Left lung (tissue), 10 donors: Measurements from ENCODE around the gene PTPRM. TPM values are rescaled to one million over a fixed set of nuclear protein-coding genes. Genes with fewer than 3 reads are reported as not detected.

ENCODE experiments used
- ATAC-seq: fragments of 200-7000 bp; cut with Tn5 transposase; one replicate; pipeline ENCODE4 v1.9.1; 2020; ENCODE audit warnings: moderate library complexity
- DNase-seq, 4 donors: peaks; one replicate each; pipeline ENCODE4 v3.0.0-alpha.2; 2013 to 2020
- H3K27ac ChIP-seq, 2 donors: fragments of 200-600 bp; sonication (generic) in 1 of 2; one replicate each; pipeline versions ENCODE4 v1.5.0 to v1.8.0; 2020 to 2021
- H3K27me3 ChIP-seq, 2 donors: fragments of 200-600 bp; sonication (generic) in 1 of 2; one replicate each; pipeline versions ENCODE4 v1.5.0 to v1.8.0; 2020 to 2021
- H3K36me3 ChIP-seq, 2 donors: fragments of 200-600 bp; sonication (generic) in 1 of 2; one replicate each; pipeline versions ENCODE4 v1.5.0 to v1.8.0; 2020 to 2021
- H3K4me1 ChIP-seq, 2 donors: fragments of 200-600 bp; one replicate each; pipeline ENCODE4 v1.8.0; 2021
- H3K4me3 ChIP-seq, 2 donors: fragments of 200-600 bp; sonication (generic) in 1 of 2; one replicate each; pipeline versions ENCODE4 v1.5.0 to v1.8.0; 2020 to 2021; ENCODE audit warnings: mild to moderate bottlenecking in 1 of 2
- H3K9me3 ChIP-seq, 2 donors: fragments of 200-600 bp; sonication (generic) in 1 of 2; one replicate each; pipeline versions ENCODE4 v1.5.0 to v1.8.0; 2020 to 2021
- CTCF ChIP-seq, 2 donors: fragments of 200-600 bp; sonication (generic) in 1 of 2; IDR thresholded peaks; one replicate each; pipeline versions ENCODE4 v1.5.0 to v1.8.0; 2021; ENCODE audit warnings: antibody characterized with exemption in 2 of 2
- intact Hi-C, 2 donors: fragments of 100-400 bp; cut with DNase I; formaldehyde crosslinking; loops; one replicate each; pipeline versions ENCODE4 v1.11.2 to v1.14.2; 2022
- polyA plus RNA-seq, 6 donors: library from polyadenylated mRNA; unstranded; fragments of 120-200 nt; gene quantifications; one replicate each; pipeline ENCODE4 v1.2.1, GENCODE V29; 2013; ENCODE audit not compliant: insufficient read length in 6 of 6
- total RNA-seq, 2 donors: library from RNA; stranded (reverse); fragmentation: NEBNext Ultra II Directional; extraction: Animal tissue kit (Norgen Biotek cat#: 25700); gene quantifications; one replicate each; pipeline ENCODE4 v1.2.1, GENCODE V29; 2021
- donor health status: DM: no; HTN: yes; CAD: no.
- donor health status: DM: no; HTN: no; CAD: no.

PTPRM gene
- total and polyA plus RNA-seq, 8 donors = 76.4 to 99.6 (median 90.1) TPM

DNA sequence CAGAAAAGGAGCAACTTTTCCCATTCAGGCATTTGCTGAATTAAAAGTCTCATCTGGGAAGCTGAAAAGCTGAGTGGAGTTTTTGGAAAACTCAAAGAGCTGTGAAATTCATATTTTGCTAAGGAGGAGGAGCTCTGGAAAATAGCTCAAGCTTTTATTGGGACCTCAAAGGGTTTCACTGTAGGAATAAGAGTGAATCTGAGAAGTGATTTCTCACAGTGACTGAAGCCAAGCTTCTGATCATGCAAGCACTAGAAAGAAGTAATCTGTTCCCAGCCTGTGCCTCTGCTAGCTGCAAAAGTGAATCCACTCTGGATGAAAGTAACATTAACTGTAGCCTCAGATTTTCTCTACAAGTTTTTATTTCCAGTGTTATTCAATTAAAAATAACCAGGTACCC lies 283.3 kb downstream of the PTPRM start:
- H3K4me1 ChIP-seq = peaks cover 0 to 3% of the 10 kb centered on the region in 2 donors
- H3K27ac ChIP-seq = no peak overlapping the region
- no peak for DNase-seq
- no peak overlapping the region for H3K4me3 ChIP-seq
- intact Hi-C loops = no loop called here
- no peak for TF ChIP-seq CTCF (IDR thresholded peaks at IDR 0.05)
- no peaks in the 10 kb centered on the region for H3K27me3 ChIP-seq
- ATAC-seq = no peak
- no peaks in the 10 kb centered on the region for H3K36me3 ChIP-seq
- H3K9me3 ChIP-seq = no peaks in the 10 kb centered on the region

GRCh38 chr18:7855028-7855427 lies 287.9 kb downstream of the PTPRM start:
- no peaks in the 10 kb centered on the region for H3K4me1 ChIP-seq
- intact Hi-C loops = no loop called here
- no peak for DNase-seq
- no peaks in the 10 kb centered on the region for H3K9me3 ChIP-seq
- H3K36me3 ChIP-seq = no peaks in the 10 kb centered on the region
- H3K4me3 ChIP-seq = no peak overlapping the region
- peak; percentile 74 for ATAC-seq
- TF ChIP-seq CTCF (IDR thresholded peaks at IDR 0.05) = no peak
- no peaks in the 10 kb centered on the region for H3K27me3 ChIP-seq
- H3K27ac ChIP-seq = peak overlapping the region in 1 of 2 donors; percentile 0

DNA sequence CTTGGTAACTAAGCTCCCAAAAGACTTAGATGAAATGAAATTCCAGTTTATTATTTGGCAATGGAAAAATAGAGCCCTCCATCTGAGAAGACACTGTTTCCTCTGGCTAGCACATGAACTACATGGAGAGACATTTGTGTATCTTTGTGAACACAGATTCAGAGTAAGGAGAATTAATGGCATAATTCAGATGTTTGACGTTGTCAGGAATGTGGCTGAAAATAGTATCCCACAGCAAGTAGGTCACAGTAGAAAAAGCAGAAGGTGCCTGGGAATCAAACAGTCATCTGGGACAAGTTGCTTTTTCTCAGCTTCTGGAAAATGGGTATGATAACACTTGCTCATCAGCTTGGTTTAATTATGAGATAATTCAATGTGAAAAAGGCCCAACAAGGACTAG lies 288.6 kb downstream of the PTPRM start:
- no peak for ATAC-seq
- Histone ChIP-seq H3K36me3 (no peaks in the 10 kb centered on the region), H3K4me3 (no peak overlapping the region), H3K27ac (peak overlapping the region in 1 of 2 donors; percentile 0), H3K4me1 (no peaks in the 10 kb centered on the region), H3K27me3 (no peaks in the 10 kb centered on the region), H3K9me3 (no peaks in the 10 kb centered on the region)
- no peak for DNase-seq
- intact Hi-C loops = no loop called here
- no peak for TF ChIP-seq CTCF (IDR thresholded peaks at IDR 0.05)

DNA sequence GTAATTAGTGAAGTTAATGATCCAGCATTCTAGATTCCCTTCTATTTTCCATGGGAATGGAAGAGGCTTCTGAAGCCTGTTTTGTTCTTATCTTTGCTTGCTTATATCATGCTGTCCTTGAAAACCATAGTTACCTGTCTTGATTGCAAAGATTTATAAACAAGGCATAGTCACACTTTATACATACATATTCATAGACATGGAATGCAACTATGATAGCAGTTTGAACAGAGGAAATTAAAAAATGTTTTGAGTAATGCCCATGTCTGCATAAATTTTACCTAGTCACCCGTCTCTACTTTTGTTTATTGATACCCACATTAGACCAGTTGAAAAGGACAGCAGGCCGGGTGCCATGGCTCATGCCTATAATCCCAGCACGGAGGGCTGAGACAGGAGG lies 289.0 kb downstream of the PTPRM start:
- TF ChIP-seq CTCF (IDR thresholded peaks at IDR 0.05) = no peak
- DNase-seq = no peak

GRCh38 chr18:7856733-7857132 lies 289.6 kb downstream of the PTPRM start:
- intact Hi-C loops = no loop called here
- H3K27ac ChIP-seq = peak overlapping the region in 1 of 2 donors; percentile 30
- no peaks in the 10 kb centered on the region for H3K27me3 ChIP-seq
- TF ChIP-seq CTCF (IDR thresholded peaks at IDR 0.05) = no peak
- DNase-seq = no peak
- no peaks in the 10 kb centered on the region for H3K4me1 ChIP-seq
- ATAC-seq = peak; percentile 33
- no peaks in the 10 kb centered on the region for H3K36me3 ChIP-seq
- H3K9me3 ChIP-seq = no peaks in the 10 kb centered on the region
- no peak overlapping the region for H3K4me3 ChIP-seq

More for the DNA sequence above, 289.0 kb downstream of the PTPRM start:
- intact Hi-C loops = no loop called here
- Histone ChIP-seq H3K4me1 (no peaks in the 10 kb centered on the region), H3K4me3 (no peak overlapping the region), H3K36me3 (no peaks in the 10 kb centered on the region), H3K27me3 (no peaks in the 10 kb centered on the region), H3K27ac (peak overlapping the region in 1 of 2 donors; percentile 30), H3K9me3 (no peaks in the 10 kb centered on the region)
- ATAC-seq = no peak
